HL-60 (cell line): ENCODE results near the gene ECEL1.

Source experiments
- CTCF ChIP-seq: IDR thresholded peaks from one replicate; pipeline ENCODE4 v1.5.1; 2011; ENCODE audit warnings: low read length, control low read depth, inconsistent platforms; ENCODE audit not compliant: insufficient read depth
- GABPA ChIP-seq: IDR thresholded peaks from 2 replicates; pipeline ENCODE4 v1.6.1; 2012; ENCODE audit warnings: low read depth
- POLR2AphosphoS5 ChIP-seq: IDR thresholded peaks from 2 replicates; pipeline ENCODE4 v1.6.1; 2012; ENCODE audit warnings: low read depth
- REST ChIP-seq: IDR thresholded peaks from 2 replicates; pipeline ENCODE4 v1.6.1; 2012; ENCODE audit warnings: low read depth; ENCODE audit not compliant: insufficient replicate concordance
- SPI1 ChIP-seq: IDR thresholded peaks from 2 replicates; pipeline ENCODE4 v1.6.1; 2012; ENCODE audit warnings: low read depth, mild to moderate bottlenecking, borderline replicate concordance

- TF ChIP-seq CTCF (no peak), REST (no peak), POLR2AphosphoS5 (no peak), GABPA (no peak), SPI1 (no peak)
Observed at GRCh38 chr2:232537079-232537478, 49.4 kb upstream of the ECEL1 start.
